ENCODE measurements around the gene SORT1.

The SORT1 gene

DNA sequence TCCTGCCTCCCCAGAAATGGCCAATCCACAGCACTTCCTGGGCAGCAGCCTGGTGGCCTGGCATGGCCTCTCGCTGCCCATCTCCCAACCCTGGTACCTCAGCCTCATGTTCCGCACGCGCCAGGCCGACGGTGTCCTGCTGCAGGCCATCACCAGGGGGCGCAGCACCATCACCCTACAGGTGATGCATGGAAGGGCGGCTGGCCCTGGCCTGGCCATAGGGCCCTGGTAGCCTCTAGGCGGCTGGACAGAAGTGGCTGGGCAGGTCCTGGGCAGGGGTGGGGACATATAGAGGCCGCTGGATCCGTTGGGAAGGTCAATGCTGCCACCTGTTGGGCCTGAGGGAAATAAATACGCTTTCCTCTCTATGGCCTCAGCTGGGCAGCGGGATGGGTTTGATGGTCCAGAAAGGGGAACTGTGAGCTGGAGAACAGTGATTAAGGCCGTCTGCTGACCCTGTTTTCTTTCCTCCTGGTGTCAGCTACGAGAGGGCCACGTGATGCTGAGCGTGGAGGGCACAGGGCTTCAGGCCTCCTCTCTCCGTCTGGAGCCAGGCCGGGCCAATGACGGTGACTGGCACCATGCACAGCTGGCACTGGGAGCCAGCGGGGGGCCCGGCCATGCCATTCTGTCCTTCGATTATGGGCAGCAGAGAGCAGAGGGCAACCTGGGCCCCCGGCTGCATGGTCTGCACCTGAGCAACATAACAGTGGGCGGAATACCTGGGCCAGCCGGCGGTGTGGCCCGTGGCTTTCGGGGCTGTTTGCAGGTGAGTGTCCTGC is 133.9 kb downstream of the SORT1 start:
- DNase-seq (ENCODE audit: low read depth in 2 of 3, low spot score in 2 of 3): peak; percentile 46 to 76 (median 73)

DNA sequence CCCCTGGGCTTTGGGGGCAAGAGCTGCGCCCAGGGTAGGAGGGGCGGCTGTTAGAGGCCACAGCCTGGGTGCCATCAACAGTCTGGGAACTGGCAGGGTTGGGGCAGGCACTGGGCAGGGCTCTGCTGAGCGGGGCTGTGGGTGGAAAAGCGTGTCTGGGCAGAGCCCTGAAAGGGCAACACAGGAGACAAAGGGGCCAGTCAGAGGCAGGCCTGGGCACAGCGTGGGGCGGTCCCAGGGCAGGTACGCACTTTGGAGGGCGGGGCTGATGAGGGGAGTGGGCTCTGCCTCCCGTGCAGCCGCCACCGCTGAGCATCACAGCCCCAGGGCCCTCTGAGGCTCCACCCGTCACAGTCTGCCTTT is 134.5 kb downstream of the SORT1 start:
- DNase-seq (ENCODE audit: low read depth in 2 of 3, low spot score in 2 of 3): no peak

DNA sequence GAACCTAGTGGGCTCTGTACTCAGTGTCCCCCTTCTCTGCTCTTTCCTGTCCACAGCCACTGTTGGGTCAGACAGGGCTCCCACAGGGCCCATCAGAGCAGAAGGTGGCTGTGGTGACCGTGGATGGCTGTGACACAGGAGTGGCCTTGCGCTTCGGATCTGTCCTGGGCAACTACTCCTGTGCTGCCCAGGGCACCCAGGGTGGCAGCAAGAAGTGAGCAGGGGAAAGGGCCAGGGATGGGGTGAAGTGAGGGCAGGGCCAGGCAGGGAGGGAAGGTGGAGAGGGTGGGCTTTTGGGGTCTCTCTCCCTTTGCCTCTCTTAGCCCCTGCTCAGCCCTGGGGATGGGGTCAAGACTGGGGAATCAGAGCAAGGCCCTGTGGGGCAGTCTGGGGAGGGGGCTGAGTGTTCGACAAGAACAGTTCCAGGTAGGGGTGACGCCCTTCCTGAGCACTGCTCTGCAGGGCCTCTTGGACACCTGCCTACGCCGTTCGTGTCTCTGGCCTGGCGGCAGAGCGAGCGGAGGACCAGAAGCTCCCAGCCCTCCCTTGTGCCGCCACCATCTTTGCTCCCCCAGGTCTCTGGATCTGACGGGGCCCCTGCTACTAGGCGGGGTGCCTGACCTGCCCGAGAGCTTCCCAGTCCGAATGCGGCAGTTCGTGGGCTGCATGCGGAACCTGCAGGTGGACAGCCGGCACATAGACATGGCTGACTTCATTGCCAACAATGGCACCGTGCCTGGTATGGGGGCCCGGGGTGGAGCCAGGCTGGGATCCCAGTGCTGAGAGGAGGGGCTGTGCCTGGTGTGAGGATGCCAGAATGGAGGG is 135.3 kb downstream of the SORT1 start:
- no peak for DNase-seq (ENCODE audit: low read depth in 2 of 3, low spot score in 2 of 3)

DNA sequence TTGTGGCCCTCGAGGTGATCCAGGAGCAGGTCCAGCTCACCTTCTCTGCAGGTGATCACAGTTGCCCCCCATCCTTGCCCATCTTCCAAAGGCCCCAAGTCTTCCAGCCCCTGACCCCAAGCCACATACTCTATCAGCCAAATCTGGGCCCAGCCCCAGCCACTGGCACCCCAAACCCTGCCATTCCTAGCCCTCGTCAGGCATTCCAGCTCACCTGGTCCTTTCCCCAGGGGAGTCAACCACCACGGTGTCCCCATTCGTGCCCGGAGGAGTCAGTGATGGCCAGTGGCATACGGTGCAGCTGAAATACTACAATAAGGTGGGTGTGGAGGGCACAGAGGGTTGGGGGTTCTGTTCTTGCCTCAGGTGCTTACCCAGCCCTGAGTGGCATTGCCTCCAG is 136.1 kb downstream of the SORT1 start:
- no peak for DNase-seq (ENCODE audit: low read depth in 2 of 3, low spot score in 2 of 3)

DNA sequence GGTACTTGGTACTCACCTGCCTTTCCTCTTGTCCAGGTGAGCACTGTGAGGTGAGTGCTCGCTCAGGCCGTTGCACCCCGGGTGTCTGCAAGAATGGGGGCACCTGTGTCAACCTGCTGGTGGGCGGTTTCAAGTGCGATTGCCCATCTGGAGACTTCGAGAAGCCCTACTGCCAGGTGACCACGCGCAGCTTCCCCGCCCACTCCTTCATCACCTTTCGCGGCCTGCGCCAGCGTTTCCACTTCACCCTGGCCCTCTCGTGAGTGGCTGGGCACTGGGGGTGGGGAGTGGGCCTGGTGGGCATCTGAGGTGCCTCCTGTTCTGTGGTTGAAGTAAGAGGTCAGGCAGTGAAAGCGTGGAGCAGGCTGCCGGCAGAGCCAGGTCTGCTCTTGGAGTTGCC is 136.7 kb downstream of the SORT1 start:
- no peak for DNase-seq (ENCODE audit: low read depth in 2 of 3, low spot score in 2 of 3)

DNA sequence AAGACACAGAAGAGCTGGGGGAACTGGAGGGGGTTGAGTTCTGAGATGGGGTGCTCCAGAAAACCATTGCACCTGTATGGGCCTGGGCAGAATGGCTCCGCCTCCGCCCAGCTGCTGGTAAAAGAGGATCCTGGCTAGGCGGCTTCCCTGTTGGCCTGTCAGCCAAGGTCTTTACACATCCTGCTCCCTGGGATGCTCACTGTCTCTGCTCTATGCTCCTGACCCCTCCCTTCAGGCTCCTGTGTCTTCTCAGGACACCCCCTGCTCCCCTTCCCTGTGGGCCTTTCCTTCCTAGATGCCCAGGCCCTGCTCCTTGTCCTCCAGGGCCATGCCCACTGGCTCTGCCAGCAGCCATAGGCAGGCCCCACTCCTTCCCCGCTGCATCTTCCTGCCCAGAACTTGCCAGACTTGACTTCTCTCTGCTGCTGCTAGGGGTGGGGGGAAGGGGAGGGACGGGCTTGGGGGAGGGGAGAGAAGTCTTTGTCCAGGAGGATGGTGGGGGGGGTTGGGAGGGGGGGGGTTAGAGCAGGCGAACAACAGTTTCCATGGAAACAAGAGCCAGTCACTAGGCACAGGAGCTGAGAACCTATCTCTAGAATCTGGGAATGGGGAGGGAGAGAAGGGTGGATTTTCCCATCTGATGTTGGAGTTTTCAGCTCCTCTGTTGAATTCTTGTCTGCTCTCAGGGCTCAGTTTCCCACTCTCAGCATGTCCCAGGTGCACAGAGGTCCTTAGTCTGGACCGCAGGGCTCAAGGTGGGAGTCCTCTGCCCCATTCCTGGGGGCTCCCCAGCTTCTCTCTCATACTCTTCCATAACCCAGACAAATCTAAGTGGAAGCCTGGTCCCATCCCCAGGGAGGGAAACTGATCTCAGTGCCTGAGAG is 137.8 kb downstream of the SORT1 start:
- DNase-seq (ENCODE audit: low read depth in 2 of 3, low spot score in 2 of 3): no peak
